Fibroblast of lung (primary cell): ENCODE results near the gene TBK1. TPM values are rescaled to one million over a fixed set of nuclear protein-coding genes. Genes with fewer than 3 reads are reported as not detected.
A peak's percentile ranks its signal among the peaks of the same experiment; 100 is the strongest.

ENCODE experiments used
- DNase-seq, 2 donors: peaks; one replicate each; pipeline versions ENCODE4 v3.0.0 to v3.0.0-alpha.2; 2010; ENCODE audit warnings: low read depth in 2 of 2
- H2AFZ ChIP-seq: 2 replicates; pipeline ENCODE4 v1.5.1; 2012; ENCODE audit warnings: low read length, control low read depth, inconsistent platforms
- H3K27ac ChIP-seq: 2 replicates; pipeline ENCODE4 v1.5.1; 2011; ENCODE audit warnings: low read length, control low read depth; ENCODE audit not compliant: insufficient read depth
- H3K27me3 ChIP-seq: 2 replicates; pipeline ENCODE4 v1.5.1; 2011; ENCODE audit warnings: mild to moderate bottlenecking, low read length; ENCODE audit not compliant: control insufficient read depth, insufficient read depth
- H3K36me3 ChIP-seq: 2 replicates; pipeline ENCODE4 v1.5.1; 2011; ENCODE audit warnings: low read length; ENCODE audit not compliant: control insufficient read depth, insufficient read depth
- H3K4me1 ChIP-seq: 2 replicates; pipeline ENCODE4 v1.5.1; 2011; ENCODE audit warnings: low read length; ENCODE audit not compliant: control insufficient read depth, insufficient read depth; ENCODE audit errors: extremely low read depth
- H3K4me2 ChIP-seq: 2 replicates; pipeline ENCODE4 v1.5.1; 2011; ENCODE audit warnings: low read length, control low read depth; ENCODE audit not compliant: insufficient read depth; ENCODE audit errors: extremely low read depth
- H3K4me3 ChIP-seq, 4 experiments: fragments of 200-600 bp in 1 of 4; sonication (generic) in 1 of 4; replicated peaks in 1 of 4; 2 replicates each; pipeline ENCODE4 v1.5.1; 2011 to 2016; ENCODE audit warnings: low read length in 4 of 4, low read depth in 3 of 4, mild to moderate bottlenecking in 3 of 4, control low read depth in 2 of 4, inconsistent platforms in 1 of 4, mixed read lengths in 1 of 4; ENCODE audit not compliant: insufficient read depth in 1 of 4; ENCODE audit errors: control extremely low read depth in 1 of 4
- H3K79me2 ChIP-seq: 2 replicates; pipeline ENCODE4 v1.5.1; 2012; ENCODE audit warnings: mild to moderate bottlenecking, low read length, inconsistent platforms; ENCODE audit not compliant: control insufficient read depth, insufficient read depth
- H3K9ac ChIP-seq: 2 replicates; pipeline ENCODE4 v1.5.1; 2011; ENCODE audit warnings: mild to moderate bottlenecking, low read length, control low read depth; ENCODE audit not compliant: insufficient read depth
- H3K9me3 ChIP-seq: 2 replicates; pipeline ENCODE4 v1.5.1; 2012; ENCODE audit warnings: low read depth, low read length; ENCODE audit not compliant: control insufficient read depth, insufficient read depth
- H4K20me1 ChIP-seq: 2 replicates; pipeline ENCODE4 v1.5.1; 2011; ENCODE audit warnings: low read length; ENCODE audit not compliant: control insufficient read depth, insufficient read depth; ENCODE audit errors: extremely low read depth
- EZH2 ChIP-seq: IDR thresholded peaks from 2 replicates; pipeline ENCODE4 v1.5.1; 2012; ENCODE audit warnings: low read length, control low read depth, mild to moderate bottlenecking; ENCODE audit errors: missing control alignments
- polyA plus RNA-seq, 2 donors: library from polyadenylated mRNA; depleted of rRNA in 1 of 2; stranded (reverse) in 1 of 2; unstranded in 1 of 2; fragments of >200 nt; gene quantifications; 2 replicates each; pipeline ENCODE4 v1.2.1, GENCODE V29; 2011 to 2012; ENCODE audit warnings: missing spikeins in 1 of 2
- total RNA-seq: library from RNA; depleted of rRNA; stranded (reverse); fragments of >200 nt; gene quantifications from 2 replicates; pipeline ENCODE4 v1.2.1, GENCODE V29; 2014
- TF ChIP-seq, protein P1 (sequence below), 2 donors: IDR thresholded peaks in 1 of 2; conservative IDR thresholded peaks in 1 of 2; 1 replicate in 1 of 2; 2 replicates in 1 of 2; pipeline ENCODE4 v1.5.1; 2011 to 2012; ENCODE audit warnings: low read length in 2 of 2, control low read depth in 1 of 2, inconsistent platforms in 1 of 2, low read depth in 1 of 2, mild to moderate bottlenecking in 1 of 2

Gene TBK1
- total and polyA plus RNA-seq, 2 donors (not counting 1 experiment from before 2014, with no cell fraction given), result 26.5 to 42.9 TPM

GRCh38 chr12:64412459-64412858, 39.5 kb upstream of the TBK1 start:
- Histone ChIP-seq H3K9ac (no peak overlapping the region), H3K9me3 (no peaks in the 10 kb centered on the region), H3K27ac (no peak overlapping the region), H2AFZ (no peak overlapping the region), H3K4me1 (peaks cover 6% of the 10 kb centered on the region), H3K27me3 (no peaks in the 10 kb centered on the region), H3K79me2 (peaks cover 21% of the 10 kb centered on the region), H4K20me1 (no peaks in the 10 kb centered on the region), H3K4me2 (no peak overlapping the region), H3K4me3 (no peak overlapping the region), H3K36me3 (peaks cover 14% of the 10 kb centered on the region)
- TF ChIP-seq, protein P1, sequence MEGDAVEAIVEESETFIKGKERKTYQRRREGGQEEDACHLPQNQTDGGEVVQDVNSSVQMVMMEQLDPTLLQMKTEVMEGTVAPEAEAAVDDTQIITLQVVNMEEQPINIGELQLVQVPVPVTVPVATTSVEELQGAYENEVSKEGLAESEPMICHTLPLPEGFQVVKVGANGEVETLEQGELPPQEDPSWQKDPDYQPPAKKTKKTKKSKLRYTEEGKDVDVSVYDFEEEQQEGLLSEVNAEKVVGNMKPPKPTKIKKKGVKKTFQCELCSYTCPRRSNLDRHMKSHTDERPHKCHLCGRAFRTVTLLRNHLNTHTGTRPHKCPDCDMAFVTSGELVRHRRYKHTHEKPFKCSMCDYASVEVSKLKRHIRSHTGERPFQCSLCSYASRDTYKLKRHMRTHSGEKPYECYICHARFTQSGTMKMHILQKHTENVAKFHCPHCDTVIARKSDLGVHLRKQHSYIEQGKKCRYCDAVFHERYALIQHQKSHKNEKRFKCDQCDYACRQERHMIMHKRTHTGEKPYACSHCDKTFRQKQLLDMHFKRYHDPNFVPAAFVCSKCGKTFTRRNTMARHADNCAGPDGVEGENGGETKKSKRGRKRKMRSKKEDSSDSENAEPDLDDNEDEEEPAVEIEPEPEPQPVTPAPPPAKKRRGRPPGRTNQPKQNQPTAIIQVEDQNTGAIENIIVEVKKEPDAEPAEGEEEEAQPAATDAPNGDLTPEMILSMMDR (conservative IDR thresholded peaks at IDR 0.05 in 1 of 2, IDR thresholded peaks at IDR 0.05 in 1 of 2; ENCODE audit: low read depth in 1 of 2, low read length in 2 of 2), result no peak
- TF ChIP-seq EZH2, result no peak
- peak in 1 of 2 donors; percentile 11 for DNase-seq

DNA sequence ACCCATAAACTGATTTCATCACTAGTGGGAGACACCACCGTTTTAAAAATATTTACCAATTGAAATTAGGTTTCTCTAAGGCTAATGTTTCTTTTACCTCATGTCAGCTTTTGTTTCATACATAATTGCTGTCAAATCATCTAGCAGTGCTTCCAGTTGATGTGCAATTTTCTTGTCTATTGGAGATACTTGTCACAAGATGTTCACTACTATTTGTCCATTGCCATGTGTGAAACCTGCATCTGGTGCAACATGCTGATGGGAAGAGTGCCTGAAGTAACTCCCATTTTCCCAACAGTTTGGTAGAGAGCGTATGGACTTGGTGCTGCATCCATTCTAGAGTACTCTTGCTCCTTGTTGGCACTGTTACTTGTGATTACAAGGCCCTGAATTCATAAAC, 38.0 kb upstream of the TBK1 start:
- Histone ChIP-seq H4K20me1 (no peaks in the 10 kb centered on the region), H3K4me2 (no peak overlapping the region), H3K36me3 (peaks cover 17% of the 10 kb centered on the region), H3K79me2 (peaks cover 7% of the 10 kb centered on the region), H3K4me3 (no peak overlapping the region), H3K27me3 (no peaks in the 10 kb centered on the region), H3K9me3 (no peaks in the 10 kb centered on the region), H3K4me1 (peaks cover 4% of the 10 kb centered on the region), H3K27ac (no peak overlapping the region), H3K9ac (no peak overlapping the region), H2AFZ (no peak overlapping the region)
- no peak for TF ChIP-seq EZH2
- no peak for DNase-seq

- peaks cover 17% of the 10 kb centered on the region for H3K36me3 ChIP-seq
Measured at GRCh38 chr12:64418209-64418608, 33.7 kb upstream of the TBK1 start.

More at GRCh38 chr12:64418209-64418608, 33.7 kb upstream of the TBK1 start:
- Histone ChIP-seq H2AFZ (no peak overlapping the region), H3K9ac (no peak overlapping the region), H3K27me3 (no peaks in the 10 kb centered on the region), H3K79me2 (peaks cover 2% of the 10 kb centered on the region), H4K20me1 (no peaks in the 10 kb centered on the region), H3K4me3 (no peak overlapping the region), H3K4me2 (no peak overlapping the region), H3K27ac (no peak overlapping the region), H3K4me1 (no peaks in the 10 kb centered on the region), H3K9me3 (no peaks in the 10 kb centered on the region)
- TF ChIP-seq, protein P1 (conservative IDR thresholded peaks at IDR 0.05 in 1 of 2, IDR thresholded peaks at IDR 0.05 in 1 of 2; ENCODE audit: low read depth in 1 of 2, low read length in 2 of 2), result no peak
- no peak for TF ChIP-seq EZH2
- DNase-seq, result no peak
